Measurements from ENCODE around the gene COL17A1. TPM values are rescaled to one million over a fixed set of nuclear protein-coding genes. Genes with fewer than 3 reads are reported as not detected.

COL17A1 gene
- total RNA-seq, 1 experiment from 2014 or later = 0.05 TPM

GRCh38 chr10:104040382-104040781, 45.3 kb downstream of the COL17A1 start:
- no peak for DNase-seq (ENCODE audit: low read depth in 1 of 2, low spot score in 2 of 2)
- Histone ChIP-seq H3K36me3 (no peaks in the 10 kb centered on the region), H3K4me1 (replicated peaks) (no peaks in the 10 kb centered on the region), H3K4me3 (no peak overlapping the region), H3K27me3 (replicated peaks) (no peaks in the 10 kb centered on the region), H3K9me3 (replicated peaks) (no peaks in the 10 kb centered on the region), H3K27ac (no peak overlapping the region)

GRCh38 chr10:104038958-104039752, 46.5 kb downstream of the COL17A1 start:
- Histone ChIP-seq H3K9me3 (replicated peaks) (no peaks in the 10 kb centered on the region), H3K27me3 (replicated peaks) (no peaks in the 10 kb centered on the region), H3K4me3 (no peak overlapping the region), H3K36me3 (no peaks in the 10 kb centered on the region), H3K27ac (no peak overlapping the region), H3K4me1 (replicated peaks) (no peaks in the 10 kb centered on the region)
- no peak for DNase-seq (ENCODE audit: low read depth in 1 of 2, low spot score in 2 of 2)

GRCh38 chr10:104038537-104038936, 47.1 kb downstream of the COL17A1 start:
- Histone ChIP-seq H3K27ac (no peak overlapping the region), H3K4me1 (replicated peaks) (no peaks in the 10 kb centered on the region), H3K9me3 (replicated peaks) (no peaks in the 10 kb centered on the region), H3K36me3 (no peaks in the 10 kb centered on the region), H3K4me3 (no peak overlapping the region), H3K27me3 (replicated peaks) (no peaks in the 10 kb centered on the region)
- no peak for DNase-seq (ENCODE audit: low read depth in 1 of 2, low spot score in 2 of 2)

- Histone ChIP-seq H3K4me1 (replicated peaks) (no peaks in the 10 kb centered on the region), H3K27ac (no peak overlapping the region), H3K27me3 (replicated peaks) (no peaks in the 10 kb centered on the region), H3K9me3 (replicated peaks) (no peaks in the 10 kb centered on the region), H3K36me3 (no peaks in the 10 kb centered on the region), H3K4me3 (no peak overlapping the region)
- DNase-seq (ENCODE audit: low read depth in 1 of 2, low spot score in 2 of 2) = no peak
These were observed 48.3 kb downstream of the COL17A1 start for GRCh38 chr10:104037261-104037951.

GRCh38 chr10:104036518-104037260, 49.0 kb downstream of the COL17A1 start:
- Histone ChIP-seq H3K27ac (no peak overlapping the region), H3K9me3 (replicated peaks) (no peaks in the 10 kb centered on the region), H3K27me3 (replicated peaks) (no peaks in the 10 kb centered on the region), H3K36me3 (no peaks in the 10 kb centered on the region), H3K4me1 (replicated peaks) (no peaks in the 10 kb centered on the region), H3K4me3 (no peak overlapping the region)
- DNase-seq (ENCODE audit: low read depth in 1 of 2, low spot score in 2 of 2) = no peak

DNA sequence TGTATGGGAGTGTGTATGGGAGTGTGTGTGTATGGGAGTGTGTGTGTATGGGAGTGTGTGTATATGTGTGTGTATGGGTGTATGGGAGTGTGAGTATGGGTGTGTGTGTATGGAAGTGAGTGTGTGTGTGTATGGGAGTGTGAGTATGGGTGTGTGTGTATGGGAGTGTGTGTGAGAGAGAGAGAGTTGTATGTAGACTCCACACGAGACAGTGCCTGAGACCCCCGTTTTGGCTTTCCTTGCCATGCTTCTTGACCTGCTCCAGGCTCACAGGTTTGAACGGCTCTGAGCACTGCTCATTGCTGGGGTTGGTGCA, 49.7 kb downstream of the COL17A1 start:
- no peak overlapping the region for H3K4me3 ChIP-seq
- DNase-seq (ENCODE audit: low read depth in 1 of 2, low spot score in 2 of 2) = no peak

GRCh38 chr10:104035194-104036068, 50.2 kb downstream of the COL17A1 start:
- Histone ChIP-seq H3K9me3 (replicated peaks) (no peaks in the 10 kb centered on the region), H3K36me3 (no peaks in the 10 kb centered on the region; the same call in 1 of the 2 replicates), H3K27ac (no peak overlapping the region), H3K27me3 (replicated peaks) (no peaks in the 10 kb centered on the region), H3K4me3 (no peak overlapping the region), H3K4me1 (replicated peaks) (no peaks in the 10 kb centered on the region)
- no peak for DNase-seq (ENCODE audit: low read depth in 1 of 2, low spot score in 2 of 2)

More for the DNA sequence above, 49.7 kb downstream of the COL17A1 start:
- Histone ChIP-seq H3K27me3 (replicated peaks) (no peaks in the 10 kb centered on the region), H3K36me3 (no peaks in the 10 kb centered on the region; the same call in 1 of the 2 replicates), H3K27ac (no peak overlapping the region), H3K4me1 (replicated peaks) (no peaks in the 10 kb centered on the region), H3K9me3 (replicated peaks) (no peaks in the 10 kb centered on the region)

- Histone ChIP-seq H3K36me3 (no peaks in the 10 kb centered on the region; the same call in 1 of the 2 replicates), H3K4me1 (replicated peaks) (no peaks in the 10 kb centered on the region), H3K9me3 (replicated peaks) (no peaks in the 10 kb centered on the region), H3K4me3 (no peak overlapping the region), H3K27ac (no peak overlapping the region), H3K27me3 (replicated peaks) (no peaks in the 10 kb centered on the region)
- no peak for DNase-seq (ENCODE audit: low read depth in 1 of 2, low spot score in 2 of 2)
These were observed 51.1 kb downstream of the COL17A1 start for GRCh38 chr10:104034401-104035193.

- Histone ChIP-seq H3K9me3 (replicated peaks) (no peaks in the 10 kb centered on the region), H3K27me3 (replicated peaks) (no peaks in the 10 kb centered on the region), H3K36me3 (peaks cover 2% of the 10 kb centered on the region), H3K4me1 (replicated peaks) (no peaks in the 10 kb centered on the region), H3K27ac (no peak overlapping the region), H3K4me3 (no peak overlapping the region)
- no peak for DNase-seq (ENCODE audit: low read depth in 1 of 2, low spot score in 2 of 2)
These were observed 51.7 kb downstream of the COL17A1 start for GRCh38 chr10:104033966-104034365.

DNA sequence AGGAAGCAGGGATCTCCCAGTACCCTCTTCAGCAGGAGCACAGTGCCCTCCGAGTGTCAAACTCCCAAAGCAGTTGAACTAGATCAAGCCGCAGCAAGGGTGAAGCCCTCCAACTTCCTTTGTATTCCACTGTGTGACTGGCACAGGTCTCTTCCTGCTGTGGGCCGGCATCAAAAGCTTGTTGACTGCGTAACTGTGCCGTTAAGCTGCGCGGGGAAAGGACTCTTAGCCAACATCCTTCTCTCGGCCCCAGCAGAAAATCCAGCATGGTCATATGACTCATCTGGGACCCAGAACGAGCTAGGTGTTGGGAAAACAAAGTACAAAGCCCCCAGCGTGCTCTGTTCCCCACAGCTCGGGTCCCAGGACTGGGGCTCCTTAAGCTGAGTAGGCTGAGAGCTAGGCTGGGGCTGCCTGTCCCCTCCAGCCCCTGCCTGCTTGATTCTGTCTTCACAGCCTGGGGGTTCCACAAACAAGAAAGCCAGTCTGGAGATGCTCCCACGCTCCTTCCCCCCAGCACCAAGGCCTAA, 52.2 kb downstream of the COL17A1 start:
- DNase-seq (ENCODE audit: low read depth in 1 of 2, low spot score in 2 of 2) = no peak
- H3K27ac ChIP-seq = no peak overlapping the region
- no peaks in the 10 kb centered on the region for H3K9me3 ChIP-seq (replicated peaks)
- H3K4me3 ChIP-seq = no peak overlapping the region
- H3K36me3 ChIP-seq = peaks cover 2% of the 10 kb centered on the region
- H3K27me3 ChIP-seq (replicated peaks) = no peaks in the 10 kb centered on the region
- no peaks in the 10 kb centered on the region for H3K4me1 ChIP-seq (replicated peaks)

- Histone ChIP-seq H3K4me1 (replicated peaks) (no peaks in the 10 kb centered on the region), H3K36me3 (peaks cover 6% of the 10 kb centered on the region), H3K4me3 (no peak overlapping the region), H3K9me3 (replicated peaks) (no peaks in the 10 kb centered on the region), H3K27me3 (replicated peaks) (no peaks in the 10 kb centered on the region), H3K27ac (no peak overlapping the region)
- DNase-seq (ENCODE audit: low read depth in 1 of 2, low spot score in 2 of 2) = no peak
These were observed 53.4 kb downstream of the COL17A1 start for GRCh38 chr10:104032144-104032775.

- Histone ChIP-seq H3K27me3 (replicated peaks) (no peaks in the 10 kb centered on the region), H3K4me1 (replicated peaks) (no peaks in the 10 kb centered on the region), H3K27ac (no peak overlapping the region), H3K4me3 (no peak overlapping the region), H3K9me3 (replicated peaks) (no peaks in the 10 kb centered on the region), H3K36me3 (peaks cover 6% of the 10 kb centered on the region)
- no peak for DNase-seq (ENCODE audit: low read depth in 1 of 2, low spot score in 2 of 2)
These were observed 54.0 kb downstream of the COL17A1 start for GRCh38 chr10:104031631-104032030.

Data from SJSA1 (cell line).